HEK293 (cell line): ENCODE results near the gene TMEM273.

Experiments
- BCL11A ChIP-seq: fragments of 450-650 bp; formaldehyde crosslinking; IDR thresholded peaks from 2 replicates; pipeline ENCODE4 v1.5.1; 2016; ENCODE audit warnings: low read depth, missing biosample characterization, missing genetic modification characterization
- CTCF ChIP-seq: fragments of 450-650 bp; formaldehyde crosslinking; IDR thresholded peaks from 2 replicates; pipeline ENCODE4 v1.5.1; 2016; ENCODE audit warnings: missing biosample characterization, missing genetic modification characterization
- ELK4 ChIP-seq: IDR thresholded peaks from 2 replicates; pipeline ENCODE4 v1.6.1; 2011; ENCODE audit warnings: mild to moderate bottlenecking, low read depth, low read length, borderline replicate concordance
- GLIS2 ChIP-seq: fragments of 450-650 bp; formaldehyde crosslinking; IDR thresholded peaks from 2 replicates; pipeline ENCODE4 v1.5.1; 2016; ENCODE audit warnings: missing biosample characterization, missing genetic modification characterization
- PRDM4 ChIP-seq: fragments of 450-650 bp; formaldehyde crosslinking; IDR thresholded peaks from 2 replicates; pipeline ENCODE4 v1.5.1; 2017; ENCODE audit warnings: missing biosample characterization, missing genetic modification characterization
- TRIM28 ChIP-seq: IDR thresholded peaks from 2 replicates; pipeline ENCODE4 v1.6.1; 2011; ENCODE audit warnings: low read length, control low read depth, borderline replicate concordance
- YY1 ChIP-seq: fragments of 450-650 bp; formaldehyde crosslinking; IDR thresholded peaks from 2 replicates; pipeline ENCODE4 v1.5.1; 2018; ENCODE audit warnings: missing biosample characterization, missing genetic modification characterization
- ZBTB8A ChIP-seq: fragments of 450-650 bp; formaldehyde crosslinking; IDR thresholded peaks from 2 replicates; pipeline ENCODE4 v1.5.1; 2016; ENCODE audit warnings: missing biosample characterization, missing genetic modification characterization
- ZNF174 ChIP-seq: fragments of 450-650 bp; formaldehyde crosslinking; IDR thresholded peaks from 2 replicates; pipeline ENCODE4 v1.5.0; 2017; ENCODE audit warnings: missing biosample characterization, mild to moderate bottlenecking, missing genetic modification characterization
- ZNF239 ChIP-seq: fragments of 450-650 bp; formaldehyde crosslinking; IDR thresholded peaks from 2 replicates; pipeline ENCODE4 v1.5.1; 2016; ENCODE audit warnings: missing biosample characterization, missing genetic modification characterization
- ZNF394 ChIP-seq: fragments of 450-650 bp; formaldehyde crosslinking; IDR thresholded peaks from 2 replicates; pipeline ENCODE4 v1.5.1; 2016; ENCODE audit warnings: missing biosample characterization, missing genetic modification characterization, mild to moderate bottlenecking, moderate library complexity, borderline replicate concordance
- ZNF596 ChIP-seq: fragments of 450-650 bp; IDR thresholded peaks from 2 replicates; pipeline ENCODE4 v1.5.0; 2018; ENCODE audit warnings: missing biosample characterization, mild to moderate bottlenecking, missing genetic modification characterization, moderate library complexity
- ZNF626 ChIP-seq: fragments of 450-650 bp; sonication (Bioruptor Pico); formaldehyde crosslinking; IDR thresholded peaks from 2 replicates; pipeline ENCODE4 v1.5.1; 2018; ENCODE audit warnings: missing biosample characterization, missing genetic modification characterization, inconsistent platforms

- TF ChIP-seq CTCF (tag by site-specific recombination) (no peak), ZBTB8A (tag by site-specific recombination) (no peak), GLIS2 (tag by site-specific recombination) (no peak), TRIM28 (no peak), YY1 (tag by site-specific recombination) (no peak), BCL11A (tag by site-specific recombination) (no peak), ZNF626 (no peak), ZNF596 (no peak), ELK4 (no peak), ZNF174 (no peak), ZNF239 (no peak), PRDM4 (tag by site-specific recombination) (no peak), ZNF394 (tag by site-specific recombination) (no peak)
Observed at GRCh38 chr10:49139028-49139845, 49.0 kb downstream of the TMEM273 start.
